Panc1 (cell line): ENCODE measurements around the gene TMEM247. TPM values are rescaled to one million over a fixed set of nuclear protein-coding genes. Genes with fewer than 3 reads are reported as not detected.

Source experiments
- ATAC-seq: fragments of 200-7000 bp; cut with Tn5 transposase; 2 replicates; pipeline ENCODE4 v1.9.1; 2020; ENCODE audit warnings: mild to moderate bottlenecking, moderate library complexity
- BruUV-seq: library from RNA; stranded (reverse); fragments of 400-500 nt; replicated peaks from 2 replicates; lab custom pipeline; 2021; lab: Mats Ljungman, UMichigan
- CTCF ChIA-PET: fragments of 300-600 bp; sonication (Branson Sonifier 250); formaldehyde crosslinking; loops from one replicate; lab custom pipeline; 2022; ENCODE audit warnings: antibody characterized with exemption; lab: Charles Lee
- POLR2A ChIA-PET: fragments of 300-600 bp; sonication (Branson Sonifier 250); formaldehyde crosslinking; loops from one replicate; lab custom pipeline; 2022; ENCODE audit warnings: antibody characterized with exemption; lab: Charles Lee
- DNase-seq: peaks from one replicate; pipeline ENCODE4 v3.0.0-alpha.2; 2010; ENCODE audit warnings: low read depth, low spot score
- H3K27ac ChIP-seq: 2 replicates; pipeline ENCODE4 v1.5.1; 2011; ENCODE audit warnings: mild to moderate bottlenecking, low read length, inconsistent platforms
- H3K27me3 ChIP-seq: fragments of 200-500 bp; sonication (Bioruptor generic); 2 replicates; pipeline ENCODE4 v1.6.0; 2014; ENCODE audit warnings: low read length, inconsistent platforms; ENCODE audit not compliant: control insufficient read depth, insufficient read depth
- H3K36me3 ChIP-seq: fragments of 200-500 bp; sonication (Bioruptor generic); 2 replicates; pipeline ENCODE4 v1.5.1; 2014; ENCODE audit warnings: inconsistent platforms, mild to moderate bottlenecking, low read length, moderate library complexity; ENCODE audit not compliant: control insufficient read depth, insufficient read depth
- H3K4me1 ChIP-seq: 2 replicates; pipeline ENCODE4 v1.5.1; 2011; ENCODE audit warnings: inconsistent platforms, mild to moderate bottlenecking, low read length, moderate library complexity; ENCODE audit not compliant: control insufficient read depth, insufficient read depth
- H3K4me3 ChIP-seq, 2 experiments: 2 replicates each; pipeline ENCODE4 v1.5.1; 2011 to 2012; ENCODE audit warnings: low read depth in 2 of 2, low read length in 2 of 2, mild to moderate bottlenecking in 2 of 2, inconsistent platforms in 1 of 2, moderate library complexity in 1 of 2
- H3K9me3 ChIP-seq: fragments of 200-500 bp; sonication (Bioruptor generic); 2 replicates; pipeline ENCODE4 v1.5.1; 2014; ENCODE audit warnings: low read depth, mild to moderate bottlenecking, inconsistent platforms, low read length, moderate library complexity; ENCODE audit not compliant: control insufficient read depth, insufficient read depth
- POLR2AphosphoS5 ChIP-seq: IDR thresholded peaks from 2 replicates; pipeline ENCODE4 v1.6.1; 2012; ENCODE audit warnings: mild to moderate bottlenecking, low read depth, low read length, moderate library complexity
- REST ChIP-seq, 2 experiments: IDR thresholded peaks; 2 replicates each; pipeline ENCODE4 v1.6.1; 2011 to 2012; ENCODE audit warnings: low read depth in 2 of 2, control low read depth in 1 of 2, low read length in 1 of 2, mild to moderate bottlenecking in 1 of 2, moderate library complexity in 1 of 2; ENCODE audit not compliant: insufficient read depth in 1 of 2
- SIN3A ChIP-seq: IDR thresholded peaks from 2 replicates; pipeline ENCODE4 v1.6.1; 2012; ENCODE audit warnings: low read depth, mild to moderate bottlenecking, low read length, moderate library complexity, borderline replicate concordance; ENCODE audit not compliant: insufficient read depth
- TCF7L2 ChIP-seq: IDR thresholded peaks from 2 replicates; pipeline ENCODE4 v1.6.1; 2011; ENCODE audit warnings: mild to moderate bottlenecking, low read depth, low read length, inconsistent platforms
- in situ Hi-C: cut with HindIII; loops from 2 replicates; pipeline ENCODE4 v1.10.0; 2016; ENCODE audit warnings: low sequenced_read_pairs, low pct_unique_long_range_greater_than_20kb
- intact Hi-C: fragments of 100-400 bp; cut with micrococcal nuclease; formaldehyde crosslinking; loops from one replicate; pipeline ENCODE4 v1.10.0; 2022; ENCODE audit not compliant: unreplicated experiment
- total RNA-seq: library from RNA; stranded (reverse); gene quantifications from one replicate; pipeline ENCODE4 v1.2.1, GENCODE V29; 2021; ENCODE audit not compliant: unreplicated experiment
- TF ChIP-seq, protein P1 (sequence below): fragments of 450-650 bp; IDR thresholded peaks from 2 replicates; pipeline ENCODE4 v1.5.1; 2017; ENCODE audit warnings: mild to moderate bottlenecking

TMEM247 gene
- total RNA-seq, 1 experiment from 2014 or later, result not detected

DNA sequence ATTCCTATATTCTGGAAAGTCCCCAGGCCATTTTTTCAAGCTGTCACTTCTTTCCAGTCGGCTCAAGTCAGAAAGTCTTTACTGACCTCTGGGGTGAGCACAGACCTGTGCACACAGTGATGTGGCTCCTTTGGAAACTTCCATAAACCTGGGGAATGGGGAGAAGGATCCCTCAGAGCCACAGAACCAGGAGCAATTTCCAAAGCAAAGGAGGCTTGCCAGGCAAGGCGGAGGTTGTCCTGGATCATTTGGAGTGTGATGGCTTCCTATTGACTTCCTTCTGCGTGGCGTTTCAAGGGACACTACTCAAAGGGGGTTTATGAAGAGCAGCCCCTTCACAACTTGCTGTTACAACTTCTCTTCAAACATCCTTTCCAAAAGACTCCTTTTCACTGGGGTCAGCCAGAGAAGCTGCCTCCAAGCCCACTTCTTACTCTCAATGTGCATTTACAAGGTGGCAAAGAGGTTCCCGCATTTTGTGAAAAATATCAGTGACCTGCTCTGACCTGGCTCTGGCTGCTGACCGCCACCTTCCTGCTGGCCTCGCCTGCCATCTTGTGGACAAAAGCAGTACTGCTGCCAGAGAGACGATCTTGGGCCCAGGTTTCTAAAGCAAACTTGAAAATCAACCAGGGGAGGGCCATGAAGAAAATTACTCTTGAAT is 18.2 kb upstream of the TMEM247 start:
- Histone ChIP-seq H3K36me3 (no peaks in the 10 kb centered on the region), H3K4me1 (peaks cover 4% of the 10 kb centered on the region; the same call in 1 of the 2 replicates), H3K4me3 (no peak overlapping the region), H3K27ac (no peak overlapping the region), H3K27me3 (no peaks in the 10 kb centered on the region), H3K9me3 (no peaks in the 10 kb centered on the region)
- no TSS peak for BruUV-seq
- ChIA-PET CTCF (interaction anchor here (0.6 kb wide), 1 partner anchor 126 kb away, joined by 3 read pairs; no protein-coding TSS in a partner anchor), POLR2A (no interaction called here)
- ATAC-seq (peak; percentile 79), DNase-seq (peak; percentile 72)
- in situ Hi-C loops (no loop called here), intact Hi-C loops (loop anchor here (1.0 to 2.0 kb wide), 2 partner anchors 154 to 468 kb away; no protein-coding TSS in a partner anchor)
- TF ChIP-seq REST (IDR thresholded peaks at IDR 0.05; ENCODE audit: insufficient read depth in 1 of 2, low read depth in 2 of 2, low read length in 1 of 2) (no peak), POLR2AphosphoS5 (no peak), TCF7L2 (no peak), SIN3A (no peak)
- TF ChIP-seq, protein P1, sequence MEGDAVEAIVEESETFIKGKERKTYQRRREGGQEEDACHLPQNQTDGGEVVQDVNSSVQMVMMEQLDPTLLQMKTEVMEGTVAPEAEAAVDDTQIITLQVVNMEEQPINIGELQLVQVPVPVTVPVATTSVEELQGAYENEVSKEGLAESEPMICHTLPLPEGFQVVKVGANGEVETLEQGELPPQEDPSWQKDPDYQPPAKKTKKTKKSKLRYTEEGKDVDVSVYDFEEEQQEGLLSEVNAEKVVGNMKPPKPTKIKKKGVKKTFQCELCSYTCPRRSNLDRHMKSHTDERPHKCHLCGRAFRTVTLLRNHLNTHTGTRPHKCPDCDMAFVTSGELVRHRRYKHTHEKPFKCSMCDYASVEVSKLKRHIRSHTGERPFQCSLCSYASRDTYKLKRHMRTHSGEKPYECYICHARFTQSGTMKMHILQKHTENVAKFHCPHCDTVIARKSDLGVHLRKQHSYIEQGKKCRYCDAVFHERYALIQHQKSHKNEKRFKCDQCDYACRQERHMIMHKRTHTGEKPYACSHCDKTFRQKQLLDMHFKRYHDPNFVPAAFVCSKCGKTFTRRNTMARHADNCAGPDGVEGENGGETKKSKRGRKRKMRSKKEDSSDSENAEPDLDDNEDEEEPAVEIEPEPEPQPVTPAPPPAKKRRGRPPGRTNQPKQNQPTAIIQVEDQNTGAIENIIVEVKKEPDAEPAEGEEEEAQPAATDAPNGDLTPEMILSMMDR, result peak; percentile 98

DNA sequence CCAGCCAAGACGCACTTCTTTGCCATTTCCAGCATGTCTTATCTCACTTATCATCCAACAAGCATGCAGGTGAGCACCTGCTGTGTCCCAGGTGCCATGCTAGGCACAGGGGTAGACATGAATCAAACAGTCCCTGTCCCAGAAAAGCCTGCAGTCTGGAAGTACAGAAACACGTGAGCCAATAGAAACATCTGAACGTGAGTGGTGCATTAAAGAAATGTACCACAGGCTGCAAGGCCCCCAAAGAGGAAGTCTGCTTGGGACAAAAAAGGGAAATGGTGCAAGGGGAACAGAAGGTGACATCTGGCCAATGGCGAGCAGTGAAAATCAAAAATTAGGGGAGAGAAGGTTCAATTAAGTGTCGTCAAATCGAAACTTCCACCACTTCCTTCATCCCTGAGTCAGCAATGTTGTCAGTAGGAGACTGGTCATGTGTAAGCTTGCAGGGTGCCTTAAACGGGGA is 17.6 kb upstream of the TMEM247 start:
- TF ChIP-seq TCF7L2 (no peak), POLR2AphosphoS5 (no peak), SIN3A (no peak)
- TF ChIP-seq, protein P1, result peak; percentile 65
- no peak overlapping the region for H3K4me3 ChIP-seq
- H3K27me3 ChIP-seq, result no peaks in the 10 kb centered on the region
- DNase-seq (no peak), ATAC-seq (0 out of 2 replicates have a peak, but pooled peaks have one; percentile 7)
- intact Hi-C loops (loop anchor here (1.0 to 2.0 kb wide), 2 partner anchors 155 to 468 kb away; no protein-coding TSS in a partner anchor), in situ Hi-C loops (no loop called here)
- peaks cover 4% of the 10 kb centered on the region; the same call in 1 of the 2 replicates for H3K4me1 ChIP-seq
- POLR2A ChIA-PET, result no interaction called here
- no TSS peak for BruUV-seq
- H3K36me3 ChIP-seq, result no peaks in the 10 kb centered on the region
- H3K9me3 ChIP-seq, result no peaks in the 10 kb centered on the region
- CTCF ChIA-PET, result no interaction called here
- no peak overlapping the region for H3K27ac ChIP-seq
